Esophagus squamous epithelium (tissue), 4 donors: ENCODE measurements around the gene RAB14.

Experiments
- POLR2A ChIP-seq, 4 donors: fragments of 450-650 bp; IDR thresholded peaks; one replicate each; pipeline ENCODE4 v1.6.1; 2017; ENCODE audit warnings: antibody characterized with exemption in 4 of 4, mild to moderate bottlenecking in 4 of 4, moderate library complexity in 3 of 4
- TF ChIP-seq, protein P1 (sequence below), 6 experiments: fragments of 450-650 bp in 4 of 6; fragments of 200-600 bp in 2 of 6; sonication (generic) in 2 of 6; IDR thresholded peaks; one replicate each; pipeline ENCODE4 v1.5.1; 2016 to 2019; ENCODE audit warnings: antibody characterized with exemption in 6 of 6, mild to moderate bottlenecking in 4 of 6, moderate library complexity in 4 of 6

GRCh38 chr9:121183666-121184423 lies 17.8 kb downstream of the RAB14 start:
- no peak for TF ChIP-seq POLR2A (IDR thresholded peaks at IDR 0.05)
- TF ChIP-seq, protein P1, sequence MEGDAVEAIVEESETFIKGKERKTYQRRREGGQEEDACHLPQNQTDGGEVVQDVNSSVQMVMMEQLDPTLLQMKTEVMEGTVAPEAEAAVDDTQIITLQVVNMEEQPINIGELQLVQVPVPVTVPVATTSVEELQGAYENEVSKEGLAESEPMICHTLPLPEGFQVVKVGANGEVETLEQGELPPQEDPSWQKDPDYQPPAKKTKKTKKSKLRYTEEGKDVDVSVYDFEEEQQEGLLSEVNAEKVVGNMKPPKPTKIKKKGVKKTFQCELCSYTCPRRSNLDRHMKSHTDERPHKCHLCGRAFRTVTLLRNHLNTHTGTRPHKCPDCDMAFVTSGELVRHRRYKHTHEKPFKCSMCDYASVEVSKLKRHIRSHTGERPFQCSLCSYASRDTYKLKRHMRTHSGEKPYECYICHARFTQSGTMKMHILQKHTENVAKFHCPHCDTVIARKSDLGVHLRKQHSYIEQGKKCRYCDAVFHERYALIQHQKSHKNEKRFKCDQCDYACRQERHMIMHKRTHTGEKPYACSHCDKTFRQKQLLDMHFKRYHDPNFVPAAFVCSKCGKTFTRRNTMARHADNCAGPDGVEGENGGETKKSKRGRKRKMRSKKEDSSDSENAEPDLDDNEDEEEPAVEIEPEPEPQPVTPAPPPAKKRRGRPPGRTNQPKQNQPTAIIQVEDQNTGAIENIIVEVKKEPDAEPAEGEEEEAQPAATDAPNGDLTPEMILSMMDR (IDR thresholded peaks at IDR 0.05) = no peak
